ENCODE measurements around the gene OR2G3.

Gene OR2G3

DNA sequence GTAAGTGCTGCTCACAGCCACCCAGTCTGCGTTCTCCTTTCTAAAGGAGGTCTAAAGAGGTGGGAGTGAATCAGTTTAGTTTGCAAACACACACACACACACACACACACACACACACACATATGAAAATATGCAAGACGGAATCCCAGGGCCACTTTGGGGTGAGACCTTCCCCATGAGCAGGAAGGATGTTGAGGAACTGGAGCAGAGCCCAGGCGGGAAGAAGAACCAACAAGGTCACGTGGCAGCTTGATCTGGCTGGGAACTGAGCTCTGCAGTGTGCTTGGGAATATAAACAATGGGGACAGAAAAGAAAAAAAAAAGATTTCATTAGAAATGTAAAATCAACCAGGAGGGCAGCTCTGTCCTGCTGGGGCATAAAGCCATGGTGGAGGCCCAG, 32.6 kb downstream of the OR2G3 start:
- POLR2A ChIA-PET (ENCODE audit: low non-redundant PET), result no interaction called here
- TF ChIP-seq, protein P1, sequence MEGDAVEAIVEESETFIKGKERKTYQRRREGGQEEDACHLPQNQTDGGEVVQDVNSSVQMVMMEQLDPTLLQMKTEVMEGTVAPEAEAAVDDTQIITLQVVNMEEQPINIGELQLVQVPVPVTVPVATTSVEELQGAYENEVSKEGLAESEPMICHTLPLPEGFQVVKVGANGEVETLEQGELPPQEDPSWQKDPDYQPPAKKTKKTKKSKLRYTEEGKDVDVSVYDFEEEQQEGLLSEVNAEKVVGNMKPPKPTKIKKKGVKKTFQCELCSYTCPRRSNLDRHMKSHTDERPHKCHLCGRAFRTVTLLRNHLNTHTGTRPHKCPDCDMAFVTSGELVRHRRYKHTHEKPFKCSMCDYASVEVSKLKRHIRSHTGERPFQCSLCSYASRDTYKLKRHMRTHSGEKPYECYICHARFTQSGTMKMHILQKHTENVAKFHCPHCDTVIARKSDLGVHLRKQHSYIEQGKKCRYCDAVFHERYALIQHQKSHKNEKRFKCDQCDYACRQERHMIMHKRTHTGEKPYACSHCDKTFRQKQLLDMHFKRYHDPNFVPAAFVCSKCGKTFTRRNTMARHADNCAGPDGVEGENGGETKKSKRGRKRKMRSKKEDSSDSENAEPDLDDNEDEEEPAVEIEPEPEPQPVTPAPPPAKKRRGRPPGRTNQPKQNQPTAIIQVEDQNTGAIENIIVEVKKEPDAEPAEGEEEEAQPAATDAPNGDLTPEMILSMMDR (conservative IDR thresholded peaks at IDR 0.05; ENCODE audit: low read depth), result no peak

DNA sequence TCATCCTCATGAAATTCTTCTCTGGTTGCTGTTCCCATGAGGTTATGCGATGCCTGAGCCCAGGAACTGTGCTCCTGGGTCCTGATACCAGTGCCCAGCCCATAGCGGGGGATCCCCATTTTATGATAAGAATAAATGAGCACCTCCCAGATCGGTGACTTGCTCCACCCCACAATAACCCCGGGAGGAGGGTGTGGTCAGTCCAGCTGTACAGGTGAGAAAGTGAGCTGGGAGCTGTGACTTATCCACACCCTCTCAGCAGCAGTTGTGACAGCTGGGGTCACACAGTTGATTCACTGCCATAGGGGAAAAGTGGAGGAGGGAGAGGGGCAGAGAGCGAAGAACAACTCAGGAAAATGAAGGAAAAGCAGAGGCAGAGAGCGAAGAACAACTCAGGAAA, 33.4 kb downstream of the OR2G3 start:
- no peak overlapping the region for H3K27ac ChIP-seq
- ChIA-PET POLR2A (ENCODE audit: low non-redundant PET) (no interaction called here), CTCF (no interaction called here)
- DNase-seq (ENCODE audit: low spot score), result no peak
- TF ChIP-seq, protein P1 (conservative IDR thresholded peaks at IDR 0.05; ENCODE audit: low read depth), result no peak

More for the DNA sequence above, 32.6 kb downstream of the OR2G3 start:
- CTCF ChIA-PET, result no interaction called here
- H3K27ac ChIP-seq, result no peak overlapping the region
- DNase-seq (ENCODE audit: low spot score), result no peak

DNA sequence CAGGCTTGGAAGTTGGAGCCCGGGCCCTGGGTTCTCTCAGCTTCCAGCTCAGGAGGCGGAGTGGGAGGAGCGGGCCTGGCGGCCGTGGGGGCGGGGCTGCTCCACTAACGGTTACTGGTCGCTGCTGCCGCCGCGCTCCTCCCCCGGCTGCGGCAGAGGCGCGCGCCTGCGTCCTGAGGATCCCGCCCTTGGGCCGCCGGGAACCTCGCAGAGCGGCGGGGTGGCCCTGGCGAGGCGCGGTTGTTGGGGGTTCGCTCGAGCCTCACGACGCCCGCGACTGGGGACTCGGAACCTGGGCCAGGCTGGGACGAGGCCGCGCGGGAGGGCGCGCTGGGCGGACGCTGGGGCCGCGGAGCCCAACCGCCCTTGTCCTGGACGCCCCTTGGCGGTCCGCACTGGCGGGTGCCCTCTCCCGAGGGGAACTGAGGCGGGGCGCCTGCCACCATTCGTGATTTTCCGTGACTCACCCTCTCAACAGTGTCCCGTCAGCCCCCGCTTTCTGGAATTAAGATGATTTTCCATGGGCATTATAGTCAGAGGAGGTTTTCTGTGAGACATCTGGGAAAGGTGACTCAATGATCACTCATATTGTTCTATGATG, 34.1 kb downstream of the OR2G3 start:
- peak; percentile 74 for DNase-seq (ENCODE audit: low spot score)
- ChIA-PET POLR2A (ENCODE audit: low non-redundant PET) (no interaction called here), CTCF (no interaction called here)
- TF ChIP-seq, protein P1 (conservative IDR thresholded peaks at IDR 0.05; ENCODE audit: low read depth), result no peak
- peak overlapping the region; percentile 74 for H3K27ac ChIP-seq

DNA sequence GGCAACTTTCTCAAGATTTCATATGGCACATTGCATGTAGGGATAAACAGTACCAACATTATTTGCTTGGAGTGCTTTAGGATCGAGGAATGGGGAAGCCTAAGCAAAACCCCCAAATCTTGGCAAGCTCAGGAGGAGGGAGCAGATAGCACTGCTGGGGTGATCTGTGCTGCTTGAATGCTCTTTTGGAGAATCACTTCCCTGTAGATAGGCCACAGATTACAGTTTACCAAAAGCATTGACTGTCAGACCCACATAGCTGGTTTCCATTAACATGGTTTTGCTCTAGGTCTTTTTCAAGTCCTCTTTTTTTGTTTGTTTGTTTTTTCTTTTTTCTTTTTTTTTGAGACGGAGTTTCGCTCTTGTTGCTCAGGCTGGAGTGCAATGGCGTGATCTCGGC, 37.4 kb downstream of the OR2G3 start:
- POLR2A ChIA-PET (ENCODE audit: low non-redundant PET), result no interaction called here

DNA sequence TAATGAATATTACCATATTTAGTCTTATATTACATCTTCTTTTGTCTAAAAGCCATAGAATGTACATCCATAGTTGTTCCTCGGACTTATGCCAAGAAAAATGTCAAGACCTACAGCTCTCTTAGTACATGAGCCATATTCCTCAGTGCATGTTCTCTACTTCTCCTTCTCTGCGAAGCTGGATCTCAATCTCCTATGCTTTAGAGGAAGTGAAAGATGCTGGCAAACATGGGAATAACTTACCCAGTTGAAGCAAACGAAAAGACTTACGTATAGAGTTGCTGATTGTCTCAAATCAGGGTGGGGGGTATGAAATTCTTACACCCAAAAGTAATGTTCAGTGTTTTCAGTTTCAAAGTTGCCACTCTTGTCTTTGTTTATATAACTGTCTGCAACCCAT, 41.5 kb downstream of the OR2G3 start:
- no peak for DNase-seq (ENCODE audit: low spot score)
- ChIA-PET POLR2A (ENCODE audit: low non-redundant PET) (no interaction called here), CTCF (no interaction called here)
- no peak overlapping the region for H3K27ac ChIP-seq
- TF ChIP-seq, protein P1 (conservative IDR thresholded peaks at IDR 0.05; ENCODE audit: low read depth), result no peak

More for the DNA sequence above, 37.4 kb downstream of the OR2G3 start:
- CTCF ChIA-PET, result no interaction called here
- no peak for DNase-seq (ENCODE audit: low spot score)
- TF ChIP-seq, protein P1 (conservative IDR thresholded peaks at IDR 0.05; ENCODE audit: low read depth), result no peak
- H3K27ac ChIP-seq, result no peak overlapping the region

DNA sequence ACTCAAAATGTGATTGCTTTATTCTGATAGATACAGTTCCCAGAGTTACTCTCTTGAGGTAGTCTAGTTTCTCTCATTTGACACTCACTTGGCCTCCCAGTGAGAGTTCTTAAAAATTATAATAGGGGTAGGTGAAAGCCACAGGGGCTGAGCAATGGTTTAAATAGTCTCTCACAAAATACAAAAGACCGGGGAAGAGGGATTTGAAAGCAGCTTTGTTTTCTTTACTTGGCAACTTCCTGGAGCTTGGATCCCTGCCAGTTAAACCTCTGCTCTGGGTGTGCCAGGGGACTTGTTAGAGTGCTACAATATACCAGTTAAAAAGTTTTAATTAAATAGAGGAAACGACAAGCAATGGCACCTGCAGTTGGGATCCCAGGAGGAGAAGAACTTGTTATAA, 42.5 kb downstream of the OR2G3 start:
- ChIA-PET CTCF (no interaction called here), POLR2A (ENCODE audit: low non-redundant PET) (no interaction called here)
- no peak for DNase-seq (ENCODE audit: low spot score)
- TF ChIP-seq, protein P1 (conservative IDR thresholded peaks at IDR 0.05; ENCODE audit: low read depth), result no peak
- H3K27ac ChIP-seq, result no peak overlapping the region

DNA sequence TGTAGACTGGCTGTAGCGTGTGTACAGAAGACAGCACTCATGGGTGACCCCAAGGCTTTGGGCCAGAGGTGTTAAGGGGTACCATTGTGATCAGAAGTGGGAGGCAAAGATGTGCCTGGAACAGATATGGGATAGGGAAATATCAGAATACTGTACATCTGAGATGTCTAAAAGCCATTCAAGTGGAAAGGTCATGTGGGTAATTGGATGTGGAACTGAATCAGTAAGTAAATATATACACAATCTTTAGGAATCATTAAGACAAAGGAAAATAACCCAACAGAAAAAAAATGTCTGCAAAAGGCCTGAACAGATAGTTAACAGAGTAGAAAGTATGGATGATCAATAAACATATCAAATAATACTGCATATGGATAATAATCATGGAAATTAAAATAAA, 47.7 kb downstream of the OR2G3 start:
- DNase-seq (ENCODE audit: low spot score), result no peak
- no peak overlapping the region for H3K27ac ChIP-seq
- TF ChIP-seq, protein P1 (conservative IDR thresholded peaks at IDR 0.05; ENCODE audit: low read depth), result no peak
- ChIA-PET CTCF (no interaction called here), POLR2A (ENCODE audit: low non-redundant PET) (no interaction called here)

Measured in RWPE1 (cell line).